ENCODE measurements around the gene GPN2.

GRCh38 chr1:26852701-26853100 is 37.4 kb downstream of the GPN2 start:
- TF ChIP-seq GFI1B (tag by site-specific recombination; IDR thresholded peaks at IDR 0.05) (no peak), ZSCAN16 (tag by site-specific recombination; IDR thresholded peaks at IDR 0.05) (no peak), CTCF (tag by site-specific recombination; IDR thresholded peaks at IDR 0.05) (no peak), SP2 (tag by site-specific recombination; IDR thresholded peaks at IDR 0.05) (no peak), ZNF350 (tag by site-specific recombination; IDR thresholded peaks at IDR 0.05) (no peak), ZFP37 (tag by site-specific recombination; IDR thresholded peaks at IDR 0.05) (no peak), YY1 (tag by site-specific recombination; IDR thresholded peaks at IDR 0.05) (no peak), SALL2 (tag by site-specific recombination; IDR thresholded peaks at IDR 0.05; ENCODE audit: borderline replicate concordance) (no peak)
- TF ChIP-seq, protein P1, sequence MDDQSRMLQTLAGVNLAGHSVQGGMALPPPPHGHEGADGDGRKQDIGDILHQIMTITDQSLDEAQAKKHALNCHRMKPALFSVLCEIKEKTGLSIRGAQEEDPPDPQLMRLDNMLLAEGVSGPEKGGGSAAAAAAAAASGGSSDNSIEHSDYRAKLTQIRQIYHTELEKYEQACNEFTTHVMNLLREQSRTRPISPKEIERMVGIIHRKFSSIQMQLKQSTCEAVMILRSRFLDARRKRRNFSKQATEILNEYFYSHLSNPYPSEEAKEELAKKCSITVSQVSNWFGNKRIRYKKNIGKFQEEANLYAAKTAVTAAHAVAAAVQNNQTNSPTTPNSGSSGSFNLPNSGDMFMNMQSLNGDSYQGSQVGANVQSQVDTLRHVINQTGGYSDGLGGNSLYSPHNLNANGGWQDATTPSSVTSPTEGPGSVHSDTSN (CRISPR knock-in tag; IDR thresholded peaks at IDR 0.05): no peak
- TF ChIP-seq, protein P2, sequence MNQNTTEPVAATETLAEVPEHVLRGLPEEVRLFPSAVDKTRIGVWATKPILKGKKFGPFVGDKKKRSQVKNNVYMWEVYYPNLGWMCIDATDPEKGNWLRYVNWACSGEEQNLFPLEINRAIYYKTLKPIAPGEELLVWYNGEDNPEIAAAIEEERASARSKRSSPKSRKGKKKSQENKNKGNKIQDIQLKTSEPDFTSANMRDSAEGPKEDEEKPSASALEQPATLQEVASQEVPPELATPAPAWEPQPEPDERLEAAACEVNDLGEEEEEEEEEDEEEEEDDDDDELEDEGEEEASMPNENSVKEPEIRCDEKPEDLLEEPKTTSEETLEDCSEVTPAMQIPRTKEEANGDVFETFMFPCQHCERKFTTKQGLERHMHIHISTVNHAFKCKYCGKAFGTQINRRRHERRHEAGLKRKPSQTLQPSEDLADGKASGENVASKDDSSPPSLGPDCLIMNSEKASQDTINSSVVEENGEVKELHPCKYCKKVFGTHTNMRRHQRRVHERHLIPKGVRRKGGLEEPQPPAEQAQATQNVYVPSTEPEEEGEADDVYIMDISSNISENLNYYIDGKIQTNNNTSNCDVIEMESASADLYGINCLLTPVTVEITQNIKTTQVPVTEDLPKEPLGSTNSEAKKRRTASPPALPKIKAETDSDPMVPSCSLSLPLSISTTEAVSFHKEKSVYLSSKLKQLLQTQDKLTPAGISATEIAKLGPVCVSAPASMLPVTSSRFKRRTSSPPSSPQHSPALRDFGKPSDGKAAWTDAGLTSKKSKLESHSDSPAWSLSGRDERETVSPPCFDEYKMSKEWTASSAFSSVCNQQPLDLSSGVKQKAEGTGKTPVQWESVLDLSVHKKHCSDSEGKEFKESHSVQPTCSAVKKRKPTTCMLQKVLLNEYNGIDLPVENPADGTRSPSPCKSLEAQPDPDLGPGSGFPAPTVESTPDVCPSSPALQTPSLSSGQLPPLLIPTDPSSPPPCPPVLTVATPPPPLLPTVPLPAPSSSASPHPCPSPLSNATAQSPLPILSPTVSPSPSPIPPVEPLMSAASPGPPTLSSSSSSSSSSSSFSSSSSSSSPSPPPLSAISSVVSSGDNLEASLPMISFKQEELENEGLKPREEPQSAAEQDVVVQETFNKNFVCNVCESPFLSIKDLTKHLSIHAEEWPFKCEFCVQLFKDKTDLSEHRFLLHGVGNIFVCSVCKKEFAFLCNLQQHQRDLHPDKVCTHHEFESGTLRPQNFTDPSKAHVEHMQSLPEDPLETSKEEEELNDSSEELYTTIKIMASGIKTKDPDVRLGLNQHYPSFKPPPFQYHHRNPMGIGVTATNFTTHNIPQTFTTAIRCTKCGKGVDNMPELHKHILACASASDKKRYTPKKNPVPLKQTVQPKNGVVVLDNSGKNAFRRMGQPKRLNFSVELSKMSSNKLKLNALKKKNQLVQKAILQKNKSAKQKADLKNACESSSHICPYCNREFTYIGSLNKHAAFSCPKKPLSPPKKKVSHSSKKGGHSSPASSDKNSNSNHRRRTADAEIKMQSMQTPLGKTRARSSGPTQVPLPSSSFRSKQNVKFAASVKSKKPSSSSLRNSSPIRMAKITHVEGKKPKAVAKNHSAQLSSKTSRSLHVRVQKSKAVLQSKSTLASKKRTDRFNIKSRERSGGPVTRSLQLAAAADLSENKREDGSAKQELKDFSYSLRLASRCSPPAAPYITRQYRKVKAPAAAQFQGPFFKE (tag by site-specific recombination; IDR thresholded peaks at IDR 0.05; ENCODE audit: borderline replicate concordance): no peak

All from HEK293 (cell line).